Ammon's horn (tissue), 1 donor: ENCODE measurements around the gene DLD.
"Not testable (repeated sequence)": the region's sequence is repeated elsewhere in the genome, so short reads cannot be mapped to it uniquely, and the experiment has no call there.

ENCODE experiments used
- DNase-seq: peaks from one replicate; pipeline ENCODE4 v3.0.0-alpha.2; 2016; ENCODE audit warnings: low spot score

DLD gene

GRCh38 chr7:107874605-107875446 lies 16.2 kb upstream of the DLD start:
- peak; percentile 77 for DNase-seq

DNA sequence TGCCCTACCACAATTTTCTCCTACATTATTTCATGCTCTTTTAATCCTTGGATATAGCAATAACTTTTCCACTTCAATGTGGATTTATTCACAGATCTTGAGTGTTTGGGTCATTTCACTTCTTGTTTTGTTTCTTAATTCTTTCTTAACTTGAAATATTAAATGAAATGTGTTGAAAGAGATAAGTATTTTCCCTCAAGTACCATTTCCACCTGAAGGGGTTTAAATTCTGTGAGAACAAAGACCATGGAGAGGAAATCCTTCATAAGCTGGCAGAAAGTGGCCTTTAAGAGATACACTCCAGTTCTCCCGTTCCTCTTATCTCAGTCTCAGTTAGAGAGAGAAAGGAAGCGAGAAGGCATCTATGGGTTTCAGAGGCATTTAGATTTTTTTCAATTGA lies 14.1 kb upstream of the DLD start:
- no peak for DNase-seq

GRCh38 chr7:107877731-107878382 lies 13.1 kb upstream of the DLD start:
- DNase-seq, result no peak

DNA sequence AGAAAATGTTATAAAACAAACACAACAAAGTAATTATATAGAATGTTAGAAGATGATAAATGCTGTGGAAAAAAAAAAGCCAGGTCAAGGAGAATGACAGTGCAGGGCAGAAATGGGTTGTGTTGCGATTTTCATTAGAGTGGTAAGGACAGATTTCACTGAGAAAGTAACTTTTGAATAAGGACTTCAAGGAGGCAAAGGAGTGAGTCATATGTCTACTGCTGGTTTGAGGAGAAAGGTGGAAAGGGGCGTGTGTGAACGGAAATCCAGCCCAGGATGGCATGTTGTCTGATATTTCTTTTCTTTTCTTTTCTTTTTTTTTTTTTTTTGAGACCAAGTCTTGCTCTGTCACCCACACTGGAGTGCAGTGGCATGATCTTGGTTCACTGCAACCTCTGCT lies 12.3 kb upstream of the DLD start:
- DNase-seq, result no peak

- peak; percentile 70 for DNase-seq
These were observed 11.5 kb upstream of the DLD start for GRCh38 chr7:107879400-107880035.

DNA sequence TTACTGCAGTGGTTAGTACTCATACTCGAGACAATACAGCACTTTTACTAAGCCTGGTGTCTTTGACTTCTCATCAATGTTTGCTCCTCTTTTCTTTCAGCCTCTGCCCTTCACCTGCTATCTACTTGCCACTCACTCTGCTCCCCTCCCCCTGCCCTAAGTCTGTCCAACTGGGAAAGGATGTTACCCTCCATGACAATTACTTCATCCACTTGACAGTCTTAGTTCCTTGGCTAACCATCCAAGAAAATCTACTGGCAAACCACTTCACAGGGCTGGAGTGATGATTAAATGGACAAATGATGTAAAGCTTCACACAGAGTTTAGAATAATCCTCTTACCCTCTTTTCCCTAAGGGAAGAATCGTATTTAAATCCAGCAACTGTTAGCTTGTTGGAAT lies 8.2 kb upstream of the DLD start:
- no peak for DNase-seq

DNA sequence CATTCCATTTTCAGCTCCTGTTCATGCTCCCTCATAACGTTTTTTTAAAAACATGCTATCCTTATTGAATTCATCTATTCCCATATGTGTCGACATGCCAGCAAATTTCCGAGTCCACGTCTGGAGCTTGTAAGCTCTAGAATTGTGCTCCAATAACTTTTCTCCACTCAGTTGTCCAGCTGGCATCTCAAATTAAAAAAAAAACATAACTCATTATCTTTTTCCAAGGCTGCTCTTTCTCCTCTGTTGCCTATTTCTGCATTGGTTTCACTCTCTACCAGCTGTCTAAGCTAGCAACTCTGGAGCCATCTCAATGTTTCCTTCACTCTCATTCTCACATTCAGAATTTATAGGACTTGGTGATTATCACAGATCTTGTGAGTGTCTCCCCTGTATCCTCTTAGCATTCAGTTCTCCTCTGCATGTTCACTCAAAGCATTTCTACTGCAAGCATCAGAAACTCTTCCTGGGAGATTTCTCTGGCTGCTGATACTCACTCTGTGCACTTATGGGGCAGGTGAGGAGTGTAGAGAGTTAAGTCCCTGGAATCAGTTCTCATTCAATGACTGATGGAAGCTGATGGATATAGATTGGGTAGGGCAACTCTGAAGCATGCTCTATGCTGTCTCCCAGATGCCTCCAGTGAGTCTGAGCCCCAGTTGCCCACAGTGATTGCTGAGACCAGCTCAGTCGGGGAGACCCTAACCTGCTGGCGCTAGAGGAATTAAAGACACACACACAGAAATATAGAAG lies 6.7 kb upstream of the DLD start:
- DNase-seq, result no peak

GRCh38 chr7:107887827-107888226 lies 3.2 kb upstream of the DLD start:
- DNase-seq, result not testable (repeated sequence)

GRCh38 chr7:107889992-107890391 lies 991 bp upstream of the DLD start:
- DNase-seq, result no peak

GRCh38 chr7:107890493-107890961 lies 456 bp upstream of the DLD start:
- no peak for DNase-seq

DNA sequence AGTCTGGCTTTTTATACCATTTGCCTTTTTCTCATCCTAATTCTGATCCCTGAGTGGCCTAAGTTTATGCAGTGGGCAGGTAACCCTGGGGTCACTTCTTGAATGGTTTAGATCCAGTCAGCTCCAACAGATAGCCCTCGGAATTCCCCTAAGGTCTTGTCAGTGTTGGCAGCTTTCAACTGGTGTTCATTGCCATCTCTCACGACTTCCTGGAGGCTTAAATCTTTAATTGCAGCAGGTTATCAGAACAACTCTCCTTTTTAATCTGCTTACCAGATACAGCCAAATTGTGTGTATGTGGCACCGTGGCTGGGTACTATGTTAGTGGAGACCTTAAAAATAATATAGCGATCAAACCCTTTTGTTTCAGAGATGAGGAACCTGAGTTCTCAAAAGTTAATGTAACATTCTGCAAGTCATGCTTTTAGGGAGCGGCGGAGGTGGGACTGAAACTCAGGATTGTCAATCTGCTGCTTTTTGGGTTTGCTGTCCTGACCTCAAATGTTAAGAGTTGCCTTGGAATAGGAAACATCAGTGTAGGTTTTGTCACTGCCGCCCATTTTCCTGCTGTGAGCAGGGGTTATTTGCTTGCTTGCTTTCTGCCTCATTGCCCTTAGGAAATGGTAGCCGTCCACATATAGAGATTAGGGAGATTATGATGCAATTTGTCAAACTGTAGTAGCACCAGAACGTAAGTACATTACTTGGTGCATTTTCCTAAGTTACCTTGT lies 818 bp downstream of the DLD start:
- DNase-seq, result no peak

GRCh38 chr7:107892367-107892741 lies 1.4 kb downstream of the DLD start:
- DNase-seq, result not testable (repeated sequence)

GRCh38 chr7:107898997-107899594 lies 8.1 kb downstream of the DLD start:
- DNase-seq, result no peak

- no peak for DNase-seq
These were observed 9.6 kb downstream of the DLD start for GRCh38 chr7:107900496-107901015.

DNA sequence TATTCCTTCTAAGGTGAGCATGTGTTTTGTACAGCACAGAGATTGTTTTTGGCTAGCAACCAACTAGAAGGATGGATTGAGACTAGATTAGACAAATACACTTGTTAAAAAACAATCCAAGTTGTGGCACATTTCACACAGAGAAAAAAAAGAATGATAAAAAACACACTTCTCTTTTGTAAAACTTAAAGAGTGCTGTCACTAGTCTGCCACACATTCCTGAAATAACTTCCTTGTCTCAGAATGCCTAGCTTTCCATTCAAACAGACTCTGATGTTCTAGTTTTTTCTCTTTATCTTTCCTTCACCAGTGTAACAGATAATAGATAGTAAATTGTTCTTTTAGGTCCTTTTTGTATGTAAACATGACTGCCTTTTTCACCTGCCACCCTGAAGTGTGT lies 11.4 kb downstream of the DLD start:
- no peak for DNase-seq

GRCh38 chr7:107907790-107908189 lies 16.8 kb downstream of the DLD start:
- DNase-seq, result no peak

GRCh38 chr7:107909445-107909844 lies 18.5 kb downstream of the DLD start:
- no peak for DNase-seq

GRCh38 chr7:107911981-107912380 lies 21.0 kb downstream of the DLD start:
- DNase-seq, result no peak

DNA sequence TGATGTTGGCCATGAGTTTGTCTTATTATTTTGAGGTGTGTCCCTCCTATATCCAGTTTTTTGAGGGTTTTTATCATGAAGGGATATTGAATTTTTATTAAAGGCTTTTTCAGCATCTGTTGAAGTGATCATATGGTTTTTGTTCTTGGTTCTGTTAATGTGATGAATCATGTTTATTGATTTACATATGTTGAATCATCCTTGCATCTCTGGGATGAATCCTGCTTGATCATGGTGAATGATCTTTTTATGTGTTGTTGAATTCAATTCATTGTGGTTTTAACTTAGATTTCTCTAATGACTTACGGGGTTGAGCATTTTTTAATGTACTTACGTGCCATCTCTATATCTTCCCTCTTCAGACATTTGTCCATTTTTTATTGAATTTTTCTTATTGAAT lies 22.9 kb downstream of the DLD start:
- DNase-seq, result no peak

- DNase-seq, result no peak
These were observed 23.8 kb downstream of the DLD start for GRCh38 chr7:107914831-107915230.

DNA sequence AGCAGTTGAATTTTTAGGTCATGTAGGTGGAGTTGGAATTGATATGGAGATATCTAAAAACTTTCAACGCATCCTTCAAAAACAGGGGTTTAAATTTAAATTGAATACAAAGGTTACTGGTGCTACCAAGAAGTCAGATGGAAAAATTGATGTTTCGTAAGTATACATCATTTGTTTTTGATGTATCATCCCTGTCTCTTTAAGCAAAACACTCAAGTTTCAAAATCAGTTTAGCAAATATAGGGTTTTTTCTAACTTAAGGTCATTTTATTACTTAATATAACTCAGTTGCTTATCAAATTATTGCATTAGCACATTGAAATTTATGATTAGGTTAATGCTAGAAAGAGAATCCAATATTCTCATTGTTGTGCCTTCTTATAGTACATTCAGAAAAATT lies 24.6 kb downstream of the DLD start:
- no peak for DNase-seq
